ENCODE results near the gene ACTN1.

DNA sequence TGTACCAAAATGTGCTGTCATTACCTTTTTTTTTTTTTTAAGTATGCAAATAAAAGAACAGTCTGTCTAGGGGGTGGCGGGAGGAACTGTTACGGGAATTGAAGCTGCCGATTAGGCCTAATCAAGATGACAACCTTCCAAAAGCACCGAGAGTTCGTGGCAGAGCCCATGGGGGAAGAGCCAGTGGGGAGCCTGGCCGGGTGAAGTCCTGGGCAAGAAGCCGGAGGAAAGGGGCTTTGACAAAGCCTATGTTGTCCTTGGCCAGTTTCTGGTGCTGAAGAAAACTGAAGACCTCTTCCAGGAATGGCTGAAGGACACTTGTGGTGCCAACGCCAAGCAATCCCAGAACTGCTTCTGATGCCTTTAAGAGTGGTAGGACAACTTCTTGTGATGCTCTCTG lies 42.6 kb downstream of the ACTN1 start:
- TF ChIP-seq, protein P1, sequence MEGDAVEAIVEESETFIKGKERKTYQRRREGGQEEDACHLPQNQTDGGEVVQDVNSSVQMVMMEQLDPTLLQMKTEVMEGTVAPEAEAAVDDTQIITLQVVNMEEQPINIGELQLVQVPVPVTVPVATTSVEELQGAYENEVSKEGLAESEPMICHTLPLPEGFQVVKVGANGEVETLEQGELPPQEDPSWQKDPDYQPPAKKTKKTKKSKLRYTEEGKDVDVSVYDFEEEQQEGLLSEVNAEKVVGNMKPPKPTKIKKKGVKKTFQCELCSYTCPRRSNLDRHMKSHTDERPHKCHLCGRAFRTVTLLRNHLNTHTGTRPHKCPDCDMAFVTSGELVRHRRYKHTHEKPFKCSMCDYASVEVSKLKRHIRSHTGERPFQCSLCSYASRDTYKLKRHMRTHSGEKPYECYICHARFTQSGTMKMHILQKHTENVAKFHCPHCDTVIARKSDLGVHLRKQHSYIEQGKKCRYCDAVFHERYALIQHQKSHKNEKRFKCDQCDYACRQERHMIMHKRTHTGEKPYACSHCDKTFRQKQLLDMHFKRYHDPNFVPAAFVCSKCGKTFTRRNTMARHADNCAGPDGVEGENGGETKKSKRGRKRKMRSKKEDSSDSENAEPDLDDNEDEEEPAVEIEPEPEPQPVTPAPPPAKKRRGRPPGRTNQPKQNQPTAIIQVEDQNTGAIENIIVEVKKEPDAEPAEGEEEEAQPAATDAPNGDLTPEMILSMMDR (IDR thresholded peaks at IDR 0.05) = no peak
- TF ChIP-seq POLR2A (IDR thresholded peaks at IDR 0.05) = no peak
